HG03571 (cell line): ENCODE results near the gene IFT122.
"Not testable (repeated sequence)": the region's sequence is repeated elsewhere in the genome, so short reads cannot be mapped to it uniquely, and the experiment has no call there.

ENCODE experiments used
- ATAC-seq: cut with Tn5 transposase; IDR thresholded peaks from one replicate; pipeline ENCODE4 v1.9.1; 2021; ENCODE audit not compliant: unreplicated experiment

Gene IFT122

GRCh38 chr3:129473067-129473768, 33.2 kb downstream of the IFT122 start:
- ATAC-seq, result no peak

GRCh38 chr3:129473769-129474152, 33.7 kb downstream of the IFT122 start:
- no peak for ATAC-seq

- ATAC-seq, result no peak
These were observed 35.2 kb downstream of the IFT122 start for GRCh38 chr3:129474984-129475804.

GRCh38 chr3:129475863-129476262, 35.8 kb downstream of the IFT122 start:
- ATAC-seq, result no peak

GRCh38 chr3:129476586-129476985, 36.6 kb downstream of the IFT122 start:
- no peak for ATAC-seq

GRCh38 chr3:129481225-129481765, 41.3 kb downstream of the IFT122 start:
- not testable (repeated sequence) for ATAC-seq

GRCh38 chr3:129481766-129482332, 41.8 kb downstream of the IFT122 start:
- ATAC-seq, result no peak

- ATAC-seq, result no peak
These were observed 42.7 kb downstream of the IFT122 start for GRCh38 chr3:129482721-129483120.

GRCh38 chr3:129483870-129484269, 43.8 kb downstream of the IFT122 start:
- no peak for ATAC-seq

- not testable (repeated sequence) for ATAC-seq
These were observed 45.1 kb downstream of the IFT122 start for GRCh38 chr3:129485146-129485545.

GRCh38 chr3:129485721-129486663, 46.0 kb downstream of the IFT122 start:
- no peak for ATAC-seq

GRCh38 chr3:129486664-129487035, 46.6 kb downstream of the IFT122 start:
- ATAC-seq, result no peak

- ATAC-seq, result no peak
These were observed 47.3 kb downstream of the IFT122 start for GRCh38 chr3:129487183-129487867.

- not testable (repeated sequence) for ATAC-seq
These were observed 47.9 kb downstream of the IFT122 start for GRCh38 chr3:129487868-129488335.

GRCh38 chr3:129489258-129489657, 49.2 kb downstream of the IFT122 start:
- ATAC-seq, result not testable (repeated sequence)

GRCh38 chr3:129490273-129490675, 50.2 kb downstream of the IFT122 start:
- peak; percentile 66 for ATAC-seq

GRCh38 chr3:129491077-129491476, 51.1 kb downstream of the IFT122 start:
- ATAC-seq, result not testable (repeated sequence)

- ATAC-seq, result no peak
These were observed 51.8 kb downstream of the IFT122 start for GRCh38 chr3:129491794-129492193.

- ATAC-seq, result no peak
These were observed 52.7 kb downstream of the IFT122 start for GRCh38 chr3:129492691-129493090.

GRCh38 chr3:129493206-129493605, 53.2 kb downstream of the IFT122 start:
- ATAC-seq, result no peak
